Ramos (cell line): ENCODE measurements around the gene ZSWIM5.
"Not testable (repeated sequence)": the region's sequence is repeated elsewhere in the genome, so short reads cannot be mapped to it uniquely, and the experiment has no call there.

Experiments used
- in situ Hi-C: fragments of 300-500 bp; cut with MboI; formaldehyde crosslinking; loops from one replicate; pipeline ENCODE4 v1.14.3; 2022; ENCODE audit warnings: low sequenced_read_pairs; ENCODE audit not compliant: unreplicated experiment

Gene ZSWIM5

DNA sequence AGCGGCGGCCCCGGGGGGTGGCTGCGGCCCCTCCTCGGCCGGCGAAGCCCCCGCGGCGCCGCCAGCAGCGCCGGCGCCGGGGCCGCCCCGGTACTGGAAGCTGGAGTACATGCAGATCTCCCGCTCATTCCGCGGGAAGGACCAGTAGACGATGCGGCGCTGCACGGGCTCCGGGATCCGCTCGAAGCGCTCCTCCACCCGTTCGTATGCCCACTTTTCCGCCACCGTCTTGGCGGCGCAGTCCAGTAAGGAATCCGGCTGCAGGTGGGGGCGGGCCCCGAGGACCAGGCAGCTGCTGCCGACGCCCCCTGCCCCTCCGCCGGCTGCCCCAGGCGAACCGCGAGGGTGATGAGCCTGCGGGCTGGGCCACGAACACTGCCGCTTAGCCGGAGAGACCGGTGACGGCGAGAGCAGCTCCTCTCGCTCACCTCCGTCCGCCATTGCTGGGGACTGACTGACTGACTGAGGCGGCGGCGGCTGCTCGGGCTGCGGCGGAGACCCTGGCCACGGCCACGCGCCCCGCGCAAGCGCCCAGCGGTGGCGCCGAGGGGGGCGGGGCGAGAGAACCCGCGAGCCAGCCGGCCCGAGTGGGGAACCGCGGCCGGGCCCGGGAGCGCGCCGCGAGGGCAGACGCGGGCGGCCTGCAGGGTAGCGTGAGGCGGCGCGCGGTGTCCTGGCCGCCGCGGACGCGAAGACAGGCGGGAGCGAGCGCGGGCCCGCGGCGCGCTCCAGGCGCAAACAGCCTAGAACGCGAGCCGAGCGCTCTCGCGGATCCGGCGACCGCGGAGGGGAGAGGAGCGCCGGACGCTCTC, at the start of gene ZSWIM5:
Gene ZSWIM5 (minus strand): TSS at position 696 of the 812 bp plus-strand sequence. CDS start 255 bp downstream, at position 441.
- in situ Hi-C loops, result no loop called here

DNA sequence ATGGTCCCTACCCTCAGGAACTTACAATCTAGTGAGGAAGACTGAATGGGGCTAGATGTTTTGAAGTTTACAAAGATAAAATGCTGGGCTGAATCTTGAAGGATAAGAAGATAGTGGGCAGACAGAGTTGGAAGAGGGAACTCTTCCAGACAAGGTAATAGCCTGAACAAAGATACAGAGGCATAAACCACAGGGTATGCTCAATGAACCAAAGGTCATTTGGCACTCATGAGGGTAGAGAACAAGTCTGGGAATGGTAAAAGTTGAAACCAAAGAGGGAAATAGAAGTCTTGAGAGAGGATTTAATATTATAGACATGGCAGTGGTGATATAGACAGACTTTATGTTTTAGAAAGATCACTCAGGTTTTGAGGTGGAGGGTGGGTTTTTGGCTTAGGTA, 48.1 kb upstream of the ZSWIM5 start:
- in situ Hi-C loops, result no loop called here

DNA sequence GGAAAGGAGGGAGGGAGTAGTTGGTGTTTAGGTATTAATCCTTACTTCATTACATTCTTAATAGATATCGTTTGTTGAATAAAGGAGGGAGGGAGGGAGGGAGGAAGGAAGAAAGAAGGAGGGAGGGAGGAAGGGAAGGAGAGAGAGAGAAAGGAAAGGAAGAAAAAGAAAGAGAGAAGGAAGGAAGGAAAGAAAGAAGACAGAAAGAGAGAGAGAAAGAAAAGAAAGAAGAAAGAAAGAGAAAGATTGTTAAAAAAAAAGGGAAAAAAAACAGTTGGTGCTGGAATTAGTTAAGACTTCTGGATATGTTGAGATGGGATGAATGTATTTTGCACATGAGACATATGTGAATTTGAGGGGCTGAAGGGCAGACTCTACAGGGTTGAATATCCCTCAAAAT, 44.1 kb upstream of the ZSWIM5 start:
- in situ Hi-C loops, result no loop called here

DNA sequence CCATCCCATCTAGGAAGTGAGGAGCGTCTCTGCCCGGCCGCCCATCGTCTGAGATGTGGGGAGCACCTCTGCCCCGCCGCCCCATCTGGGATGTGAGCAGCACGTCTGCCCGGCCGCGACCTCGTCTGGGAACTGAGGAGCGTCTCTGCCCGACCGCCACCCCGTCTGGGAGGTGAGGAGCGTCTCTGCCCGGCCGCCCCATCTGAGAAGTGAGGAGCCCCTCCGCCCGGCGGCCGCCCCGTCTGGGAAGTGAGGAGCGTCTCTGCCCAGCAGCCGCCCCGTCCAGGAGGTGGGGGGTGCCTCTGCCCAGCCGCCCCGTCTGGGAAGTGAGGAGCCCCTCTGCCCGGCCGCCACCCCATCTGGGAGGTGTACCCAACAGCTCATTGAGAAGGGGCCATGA, 41.6 kb upstream of the ZSWIM5 start:
- in situ Hi-C loops, result not testable (repeated sequence)

- in situ Hi-C loops, result no loop called here
Observed at GRCh38 chr1:45246760-45247159, 40.4 kb upstream of the ZSWIM5 start.

- in situ Hi-C loops, result not testable (repeated sequence)
Observed at GRCh38 chr1:45246359-45246758, 40.0 kb upstream of the ZSWIM5 start.

DNA sequence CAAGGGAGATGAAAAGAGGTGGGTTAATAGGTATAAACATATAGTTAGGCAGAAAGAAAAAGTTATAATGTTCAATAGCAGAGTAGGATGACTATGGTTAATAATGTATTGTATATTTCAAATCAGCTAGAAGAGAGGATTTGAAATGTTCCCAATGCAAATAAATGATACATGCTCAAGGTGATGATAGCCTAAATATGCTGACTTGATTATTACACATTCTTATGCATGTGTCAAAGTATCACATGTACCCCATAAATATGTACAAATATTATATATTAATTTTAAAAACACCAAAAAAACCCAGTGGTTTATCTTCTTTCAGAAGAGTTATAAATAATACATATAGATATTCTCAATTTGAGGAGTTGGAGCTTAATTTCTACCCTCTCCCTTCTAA, 38.3 kb upstream of the ZSWIM5 start:
- in situ Hi-C loops, result no loop called here

DNA sequence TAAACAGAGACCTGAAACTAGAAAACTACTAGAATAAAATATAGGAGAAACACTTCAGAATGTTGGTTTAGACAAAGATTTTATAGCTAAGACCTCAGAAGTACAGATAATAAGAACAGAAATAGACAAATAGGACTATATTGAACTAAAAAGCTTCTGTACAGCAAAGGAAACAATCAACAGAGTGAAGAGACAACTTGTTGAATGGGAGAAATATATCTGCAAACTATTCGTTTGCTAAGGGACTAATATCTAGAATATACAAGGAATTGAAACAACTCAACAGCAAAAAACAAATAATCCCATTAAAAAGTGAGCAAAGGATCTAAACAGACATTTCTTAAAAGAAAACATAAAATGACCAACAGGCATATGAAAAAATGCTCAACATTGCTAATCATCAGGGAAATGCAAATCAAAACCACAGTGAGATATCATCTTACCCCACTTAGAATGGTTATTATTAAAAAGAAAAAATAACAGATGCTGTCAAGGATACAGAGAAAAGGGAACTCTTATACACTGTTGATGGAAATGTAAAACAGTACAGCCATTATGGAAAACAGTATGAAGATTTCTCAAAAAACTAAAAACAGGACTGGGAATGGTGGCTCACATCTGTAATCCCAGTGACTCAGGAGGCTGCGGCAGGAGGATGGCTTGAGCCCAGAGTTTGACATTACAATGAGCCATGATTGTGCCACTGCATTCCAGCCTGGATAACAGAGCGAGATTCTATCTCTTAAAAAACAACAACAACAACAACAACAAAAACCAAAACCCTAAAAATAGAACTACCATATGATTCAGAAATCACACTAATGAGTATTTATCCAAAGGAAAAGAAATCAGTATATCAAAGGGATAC, 37.3 kb upstream of the ZSWIM5 start:
- in situ Hi-C loops, result no loop called here

DNA sequence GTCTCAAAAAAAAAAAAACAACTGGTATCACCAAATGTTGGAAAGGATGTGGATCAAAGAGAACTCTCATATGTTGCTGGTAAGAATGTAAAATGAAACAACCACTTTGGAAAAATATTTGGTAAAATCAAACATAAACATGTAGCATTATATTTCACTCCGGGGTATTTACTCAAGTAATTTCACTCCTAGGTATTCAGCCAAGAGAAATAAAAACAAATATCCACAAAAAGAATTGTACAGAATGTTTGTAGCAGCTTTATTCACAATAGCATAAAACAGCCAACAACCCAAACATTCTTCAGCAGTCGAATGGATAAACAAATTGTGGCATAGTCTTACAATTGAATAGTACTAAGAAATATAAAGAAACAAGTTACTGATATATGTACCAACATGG, 32.4 kb upstream of the ZSWIM5 start:
- in situ Hi-C loops, result no loop called here

DNA sequence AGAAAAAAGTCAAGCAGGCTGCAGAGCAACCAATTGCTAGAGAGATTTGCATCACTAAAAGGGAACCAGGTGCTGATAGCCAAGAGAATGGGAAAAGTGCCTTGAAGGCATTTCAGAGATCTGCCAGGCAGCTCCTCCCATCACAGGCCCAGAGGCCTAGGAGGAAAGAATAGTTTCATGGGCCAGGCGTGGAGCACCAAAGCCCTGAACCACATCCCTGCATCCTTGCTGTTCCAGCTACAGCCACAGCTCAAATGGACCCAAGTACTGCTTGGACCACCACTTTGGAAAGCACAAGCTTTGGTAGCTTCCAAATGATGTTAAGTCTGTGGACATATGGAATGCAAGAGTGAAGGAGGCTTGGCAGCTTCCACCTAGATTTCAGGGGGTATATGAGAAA, 29.7 kb upstream of the ZSWIM5 start:
- in situ Hi-C loops, result no loop called here

DNA sequence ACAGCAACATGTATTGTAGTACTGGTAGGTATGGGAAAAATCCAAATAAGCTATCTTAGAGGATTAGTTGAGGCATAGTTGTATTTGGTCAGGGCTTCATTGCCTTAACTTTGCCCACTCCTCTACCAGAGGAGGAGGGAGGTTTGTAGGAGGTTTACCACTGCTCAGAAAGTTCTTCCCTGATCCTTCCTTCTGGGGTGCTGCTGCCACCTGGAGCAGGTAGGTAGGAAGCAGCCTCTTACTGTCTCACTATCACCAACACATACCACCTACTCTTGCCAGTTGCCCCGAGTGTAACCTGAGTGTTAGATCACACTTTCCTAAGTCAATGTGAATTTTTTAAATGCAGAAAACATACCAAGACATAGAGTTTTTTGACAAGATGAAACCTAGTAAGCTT, 24.1 kb upstream of the ZSWIM5 start:
- in situ Hi-C loops, result no loop called here

GRCh38 chr1:45225598-45225997, 19.2 kb upstream of the ZSWIM5 start:
- in situ Hi-C loops, result no loop called here

DNA sequence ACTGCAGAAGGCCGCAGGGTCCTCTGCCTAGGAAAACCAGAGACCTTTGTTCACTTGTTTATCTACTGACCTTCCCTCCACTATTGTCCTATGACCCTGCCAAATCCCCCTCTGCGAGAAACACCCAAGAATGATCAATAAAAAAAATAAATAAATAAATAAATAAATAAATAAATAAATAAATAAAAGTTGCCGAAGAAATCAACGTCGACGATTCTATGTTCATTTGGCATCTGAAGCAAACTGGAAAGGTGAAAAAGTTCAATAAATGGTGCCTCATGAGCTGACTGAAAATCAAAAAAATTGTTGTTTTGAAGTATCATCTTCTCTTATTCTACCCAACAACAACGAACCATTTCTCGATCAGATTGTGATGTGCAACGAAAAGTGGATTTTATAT, 17.3 kb upstream of the ZSWIM5 start:
- in situ Hi-C loops, result not testable (repeated sequence)

- in situ Hi-C loops, result no loop called here
Observed at GRCh38 chr1:45221716-45222115, 15.3 kb upstream of the ZSWIM5 start.

DNA sequence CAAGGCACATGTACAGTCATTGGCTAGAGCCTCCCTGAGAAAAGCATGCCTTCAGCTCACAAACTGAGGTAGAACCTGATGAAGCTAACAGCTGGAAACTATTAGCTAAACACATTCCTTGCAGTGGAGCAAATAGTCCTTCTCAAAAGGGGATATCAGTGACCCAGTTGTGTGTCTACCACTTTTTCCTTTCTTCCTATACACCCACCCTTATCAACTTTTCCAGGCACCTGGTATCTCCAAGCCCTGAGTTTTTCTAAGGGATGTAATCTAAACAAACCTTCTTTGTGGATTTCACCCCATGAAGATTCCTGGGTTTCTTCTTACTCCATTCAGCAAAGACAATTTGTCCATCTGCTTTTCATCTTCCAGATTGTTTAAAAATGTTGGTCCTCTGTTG, 10.5 kb upstream of the ZSWIM5 start:
- in situ Hi-C loops, result no loop called here

DNA sequence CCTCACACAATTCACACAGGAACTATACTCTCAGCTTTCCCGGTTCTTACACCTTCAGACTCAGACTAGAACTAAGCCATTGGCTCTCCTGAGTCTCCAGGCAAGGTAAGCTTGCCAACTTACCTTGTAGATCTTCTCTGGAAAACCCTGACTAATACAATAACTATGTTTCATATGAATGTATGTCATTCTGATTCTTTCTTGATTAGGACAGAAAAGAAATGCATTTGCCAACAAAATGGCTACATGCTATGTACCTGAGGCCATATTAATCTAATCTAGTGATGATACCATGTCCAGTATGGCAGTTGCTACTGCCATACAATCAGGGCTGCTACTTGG, 9.8 kb upstream of the ZSWIM5 start:
- in situ Hi-C loops, result no loop called here

DNA sequence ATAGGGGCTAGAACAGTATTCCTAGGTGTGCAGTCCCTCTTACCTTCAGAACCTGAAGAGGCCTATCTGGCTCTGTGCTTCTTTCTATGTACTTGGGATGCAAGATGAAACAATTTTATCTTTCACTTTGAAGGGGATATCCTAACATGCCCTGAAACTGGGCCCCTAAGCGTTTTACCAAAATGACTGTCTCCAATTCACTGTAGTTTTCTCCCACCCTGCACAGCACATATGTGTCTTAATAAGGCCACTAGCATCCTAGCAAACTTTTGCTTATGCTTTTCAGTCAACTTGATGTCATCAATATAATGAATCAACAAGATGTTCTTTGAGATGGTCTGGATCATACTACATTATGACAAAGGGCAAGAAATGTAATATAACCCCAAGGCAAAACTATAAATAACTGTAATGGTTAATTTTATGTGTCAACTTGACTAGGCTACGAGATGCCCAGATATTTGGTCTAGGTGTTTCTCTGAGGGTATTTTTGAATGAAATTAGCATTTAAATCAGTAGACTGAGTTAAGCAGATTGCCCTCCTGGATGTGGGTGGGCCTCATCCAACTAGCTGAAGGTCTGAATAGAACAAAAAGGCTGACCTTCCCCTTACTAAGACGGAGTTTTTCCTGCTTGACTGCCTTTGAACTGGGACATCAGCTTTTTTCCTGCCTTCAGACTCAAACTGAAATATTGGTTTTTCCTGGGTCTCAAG, 9.2 kb upstream of the ZSWIM5 start:
- in situ Hi-C loops, result no loop called here

GRCh38 chr1:45213892-45214291, 7.5 kb upstream of the ZSWIM5 start:
- in situ Hi-C loops, result no loop called here

- in situ Hi-C loops, result no loop called here
Observed at GRCh38 chr1:45211076-45211475, 4.7 kb upstream of the ZSWIM5 start.

DNA sequence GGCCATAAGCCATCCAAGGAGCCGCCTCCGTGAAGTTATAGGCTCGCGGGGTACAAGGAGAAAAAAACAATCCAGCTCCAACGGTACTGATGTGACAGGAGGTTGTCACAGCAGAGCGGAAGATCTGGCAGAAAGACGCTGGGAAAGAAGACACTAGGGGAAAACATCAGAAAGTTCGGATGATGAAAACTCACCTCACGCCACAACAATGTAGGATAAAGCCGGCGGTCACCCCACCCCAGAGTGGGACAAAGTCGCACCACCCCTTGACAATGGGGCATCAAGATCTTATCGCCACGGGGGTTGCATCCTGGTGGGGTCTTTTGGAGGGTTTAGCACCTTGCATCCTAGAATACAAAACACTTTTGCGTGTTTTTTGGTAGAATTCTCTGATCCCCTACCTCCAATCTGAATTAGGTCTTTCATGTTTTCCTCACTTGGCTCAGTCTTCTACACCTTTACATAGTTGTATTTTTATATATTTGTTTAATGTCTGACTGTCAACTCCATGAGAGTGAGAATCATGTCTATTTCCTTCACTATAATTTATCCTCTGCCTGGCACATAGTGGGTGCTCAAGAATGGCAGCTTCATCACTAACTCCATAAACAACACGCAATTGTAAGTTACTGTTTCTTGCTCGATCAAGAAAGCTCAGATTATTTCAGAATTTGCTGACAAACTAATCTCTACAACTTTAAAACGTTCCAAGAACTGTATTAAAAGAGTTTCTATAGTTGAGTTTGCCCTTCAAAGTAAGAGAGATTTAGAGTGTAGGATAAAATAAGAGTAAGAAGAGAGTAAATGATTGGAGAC, 611 bp upstream of the ZSWIM5 start:
- in situ Hi-C loops, result no loop called here
